Stimulated activated naive B cell treated with anti-CD40 and anti-IgM and Interleukin-4, amounts not matched to agents 10 μg/mL and 1 μg/mL and 100 μg/mL, for 72 hours (primary cell): Measurements from ENCODE around the gene B3GNT4.
A peak's percentile ranks its signal among the peaks of the same experiment; 100 is the strongest.
"Not testable (repeated sequence)": the region's sequence is repeated elsewhere in the genome, so short reads cannot be mapped to it uniquely, and the experiment has no call there.

Experiments used
- ATAC-seq, 2 donors: fragments of 150-1000 bp; cut with Tn5 transposase; replicated peaks; 2 replicates each; pipeline ENCODE4 v1.10.0; 2021; ENCODE audit warnings: moderate library complexity in 1 of 2
- DNase-seq: peaks from one replicate; pipeline ENCODE4 v3.0.0; 2021
- H3K27ac Mint-ChIP-seq: one replicate; pipeline ENCODE4 v1.8.0; 2022; ENCODE audit warnings: mild to moderate bottlenecking, mixed read lengths
- H3K27me3 Mint-ChIP-seq, 2 donors: one replicate each; pipeline ENCODE4 v1.8.0; 2022; ENCODE audit warnings: mixed read lengths in 2 of 2
- H3K36me3 Mint-ChIP-seq, 2 donors: one replicate each; pipeline ENCODE4 v1.8.0; 2022; ENCODE audit warnings: mixed read lengths in 2 of 2, mild to moderate bottlenecking in 1 of 2
- H3K4me1 Mint-ChIP-seq, 2 donors: one replicate each; pipeline ENCODE4 v1.8.0; 2022; ENCODE audit warnings: mixed read lengths in 2 of 2, mild to moderate bottlenecking in 1 of 2
- H3K4me3 Mint-ChIP-seq, 2 donors: one replicate each; pipeline ENCODE4 v1.8.0; 2022; ENCODE audit warnings: mild to moderate bottlenecking in 2 of 2, mixed read lengths in 2 of 2, moderate library complexity in 1 of 2
- H3K9me3 Mint-ChIP-seq, 2 donors: one replicate each; pipeline ENCODE4 v1.8.0; 2022; ENCODE audit warnings: mixed read lengths in 2 of 2, mild to moderate bottlenecking in 1 of 2

Gene B3GNT4

GRCh38 chr12:122199484-122200355 lies 3.8 kb upstream of the B3GNT4 start:
- peaks cover 11 to 20% of the 10 kb centered on the region in 2 donors for H3K4me1 Mint-ChIP-seq

GRCh38 chr12:122200541-122201175 lies 2.9 kb upstream of the B3GNT4 start:
- Mint-ChIP-seq H3K4me1 (peaks cover 16 to 26% of the 10 kb centered on the region in 2 donors), H3K27ac (no peak overlapping the region), H3K9me3 (peaks cover 0 to 1% of the 10 kb centered on the region in 2 donors), H3K27me3 (peaks cover 42 to 54% of the 10 kb centered on the region in 2 donors), H3K4me3 (no peak overlapping the region), H3K36me3 (peaks cover 0 to 2% of the 10 kb centered on the region in 2 donors)
- ATAC-seq (no peak), DNase-seq (no peak)

More at GRCh38 chr12:122199484-122200355, 3.8 kb upstream of the B3GNT4 start:
- DNase-seq (no peak), ATAC-seq (no peak)
- peaks cover 0 to 5% of the 10 kb centered on the region in 2 donors for H3K36me3 Mint-ChIP-seq
- no peak overlapping the region for H3K4me3 Mint-ChIP-seq
- peaks cover 0 to 3% of the 10 kb centered on the region in 2 donors for H3K9me3 Mint-ChIP-seq
- H3K27me3 Mint-ChIP-seq: peaks cover 36 to 47% of the 10 kb centered on the region in 2 donors
- no peak overlapping the region for H3K27ac Mint-ChIP-seq

- Mint-ChIP-seq H3K9me3 (no peaks in the 10 kb centered on the region), H3K27me3 (peaks cover 42 to 54% of the 10 kb centered on the region in 2 donors), H3K4me1 (peaks cover 16 to 27% of the 10 kb centered on the region in 2 donors), H3K36me3 (peaks cover under 1% of the 10 kb centered on the region in 2 donors), H3K27ac (no peak overlapping the region), H3K4me3 (no peak overlapping the region)
- no peak for DNase-seq
- no peak for ATAC-seq
Observed at GRCh38 chr12:122201381-122201780, 2.1 kb upstream of the B3GNT4 start.

- Mint-ChIP-seq H3K27me3 (peaks cover 42 to 54% of the 10 kb centered on the region in 2 donors), H3K27ac (no peak overlapping the region), H3K4me3 (no peak overlapping the region), H3K9me3 (no peaks in the 10 kb centered on the region), H3K4me1 (peaks cover 16 to 30% of the 10 kb centered on the region in 2 donors), H3K36me3 (peaks cover 6% of the 10 kb centered on the region in 2 donors)
- DNase-seq: no peak
- ATAC-seq: no peak
Observed at GRCh38 chr12:122202017-122202416, 1.5 kb upstream of the B3GNT4 start.

GRCh38 chr12:122202811-122203210 lies 698 bp upstream of the B3GNT4 start:
- Mint-ChIP-seq H3K27ac (peak overlapping the region; percentile 62), H3K4me1 (peaks cover 12 to 22% of the 10 kb centered on the region in 2 donors), H3K4me3 (peak overlapping the region; percentile 82 to 83), H3K36me3 (peaks cover 6 to 12% of the 10 kb centered on the region in 2 donors), H3K27me3 (peaks cover 42 to 54% of the 10 kb centered on the region in 2 donors)
- ATAC-seq, DNase-seq, H3K9me3 Mint-ChIP-seq: not testable (repeated sequence)

GRCh38 chr12:122204167-122205052 lies 901 bp downstream of the B3GNT4 start:
- no peaks in the 10 kb centered on the region for H3K9me3 Mint-ChIP-seq
- H3K36me3 Mint-ChIP-seq: peaks cover 7 to 21% of the 10 kb centered on the region in 2 donors
- peak overlapping the region; percentile 54 to 70 for H3K4me3 Mint-ChIP-seq
- ATAC-seq (peak; percentile 34 to 43), DNase-seq (no peak)
- peak overlapping the region; percentile 34 for H3K27ac Mint-ChIP-seq
- peaks cover 12 to 21% of the 10 kb centered on the region in 2 donors for H3K4me1 Mint-ChIP-seq
- H3K27me3 Mint-ChIP-seq: peaks cover 37 to 48% of the 10 kb centered on the region in 2 donors

- Mint-ChIP-seq H3K9me3 (no peaks in the 10 kb centered on the region), H3K4me3 (peak overlapping the region; percentile 3 to 54), H3K4me1 (peaks cover 12 to 21% of the 10 kb centered on the region in 2 donors), H3K36me3 (peaks cover 7 to 21% of the 10 kb centered on the region in 2 donors), H3K27ac (no peak overlapping the region), H3K27me3 (peaks cover 29 to 39% of the 10 kb centered on the region in 2 donors)
- DNase-seq (no peak), ATAC-seq (no peak)
Observed at GRCh38 chr12:122205053-122205925, 1.8 kb downstream of the B3GNT4 start.

- ATAC-seq (no peak), DNase-seq (no peak)
- H3K9me3 Mint-ChIP-seq: no peaks in the 10 kb centered on the region
- peaks cover 12 to 21% of the 10 kb centered on the region in 2 donors for H3K4me1 Mint-ChIP-seq
- H3K4me3 Mint-ChIP-seq: no peak overlapping the region
- H3K27me3 Mint-ChIP-seq: peaks cover 19 to 29% of the 10 kb centered on the region in 2 donors
- H3K27ac Mint-ChIP-seq: peak overlapping the region; percentile 69
- H3K36me3 Mint-ChIP-seq: peaks cover 10 to 25% of the 10 kb centered on the region in 2 donors
Observed at GRCh38 chr12:122206111-122206881, 2.8 kb downstream of the B3GNT4 start.

GRCh38 chr12:122206976-122207375 lies 3.5 kb downstream of the B3GNT4 start:
- Mint-ChIP-seq H3K4me1 (peaks cover 12 to 21% of the 10 kb centered on the region in 2 donors), H3K27me3 (peaks cover 15 to 23% of the 10 kb centered on the region in 2 donors), H3K9me3 (no peaks in the 10 kb centered on the region), H3K4me3 (no peak overlapping the region), H3K36me3 (peaks cover 10 to 26% of the 10 kb centered on the region in 2 donors), H3K27ac (no peak overlapping the region)
- DNase-seq (no peak), ATAC-seq (no peak)

- no peak for ATAC-seq
- no peaks in the 10 kb centered on the region for H3K9me3 Mint-ChIP-seq
Observed at GRCh38 chr12:122207391-122207790, 3.9 kb downstream of the B3GNT4 start.

GRCh38 chr12:122208073-122208820 lies 4.7 kb downstream of the B3GNT4 start:
- Mint-ChIP-seq H3K36me3 (peaks cover 14 to 31% of the 10 kb centered on the region in 2 donors), H3K27ac (no peak overlapping the region), H3K9me3 (no peaks in the 10 kb centered on the region), H3K4me1 (peaks cover 9 to 17% of the 10 kb centered on the region in 2 donors), H3K4me3 (no peak overlapping the region), H3K27me3 (peaks cover 12 to 14% of the 10 kb centered on the region in 2 donors)
- DNase-seq (no peak), ATAC-seq (no peak)

More at GRCh38 chr12:122207391-122207790, 3.9 kb downstream of the B3GNT4 start:
- Mint-ChIP-seq H3K27me3 (peaks cover 15 to 22% of the 10 kb centered on the region in 2 donors), H3K36me3 (peaks cover 10 to 30% of the 10 kb centered on the region in 2 donors), H3K4me1 (peaks cover 12 to 21% of the 10 kb centered on the region in 2 donors), H3K27ac (peak overlapping the region; percentile 47), H3K4me3 (no peak overlapping the region)
- no peak for DNase-seq

- Mint-ChIP-seq H3K27me3 (no peaks in the 10 kb centered on the region), H3K4me3 (no peak overlapping the region), H3K27ac (no peak overlapping the region), H3K9me3 (no peaks in the 10 kb centered on the region), H3K36me3 (peaks cover 29 to 41% of the 10 kb centered on the region in 2 donors), H3K4me1 (peaks cover under 1 to 2% of the 10 kb centered on the region in 2 donors)
- ATAC-seq (no peak), DNase-seq (no peak)
Observed at GRCh38 chr12:122215771-122216170, 12.3 kb downstream of the B3GNT4 start.
